ENCODE data around the gene BANP. TPM values are rescaled to one million over a fixed set of nuclear protein-coding genes. Genes with fewer than 3 reads are reported as not detected.
"Not testable (repeated sequence)": the region's sequence is repeated elsewhere in the genome, so short reads cannot be mapped to it uniquely, and the experiment has no call there.

Gene BANP
- total RNA-seq, 1 experiment from 2014 or later, result 22.6 TPM

- ChIA-PET CTCF (no interaction called here), POLR2A (interaction anchor here (0.6 kb wide), 1 partner anchor 9 kb away, joined by 4 read pairs; no protein-coding TSS in a partner anchor)
- no peak for DNase-seq (ENCODE audit: low read depth, low spot score)
- H3K4me1 ChIP-seq (ENCODE audit: control insufficient read depth, insufficient read depth, low read length), result no peaks in the 10 kb centered on the region
- H3K4me3 ChIP-seq (ENCODE audit: low read depth in 2 of 2, low read length in 2 of 2), result no peak within 1 kb of the TSS
- BruUV-seq (replicated peaks), result no TSS peak
- in situ Hi-C loops (cut with HindIII; ENCODE audit: low pct_unique_long_range_greater_than_20kb, low sequenced_read_pairs), result no loop called here
- H3K9me3 ChIP-seq (ENCODE audit: control insufficient read depth, insufficient read depth, low read depth, low read length), result no peaks in the 10 kb centered on the region
- H3K36me3 ChIP-seq (ENCODE audit: control insufficient read depth, insufficient read depth, low read length), result no peaks in the 10 kb centered on the region
- ATAC-seq, result no peak
- TF ChIP-seq TCF7L2 (IDR thresholded peaks at IDR 0.05; ENCODE audit: low read depth, low read length) (no peak), CTCF (IDR thresholded peaks at IDR 0.05) (no peak), SIN3A (IDR thresholded peaks at IDR 0.05; ENCODE audit: borderline replicate concordance, insufficient read depth, low read depth, low read length) (no peak), REST (IDR thresholded peaks at IDR 0.05; ENCODE audit: insufficient read depth in 1 of 2, low read depth in 2 of 2, low read length in 1 of 2) (no peak), POLR2AphosphoS5 (IDR thresholded peaks at IDR 0.05; ENCODE audit: low read depth, low read length) (no peak)
- intact Hi-C loops (cut with micrococcal nuclease; ENCODE audit: unreplicated experiment), result no loop called here
- no peaks in the 10 kb centered on the region for H3K27me3 ChIP-seq (ENCODE audit: control insufficient read depth, insufficient read depth, low read length)
- no peak within 1 kb of the TSS for H3K27ac ChIP-seq (ENCODE audit: low read length)
Observed at GRCh38 chr16:87936375-87937230, 14.6 kb upstream of the BANP start, which contains the start of gene CA5A. Gene CA5A, minus strand, starts transcription at chr16:87936529. Its CDS starts 79 bp downstream, at chr16:87936450.

- intact Hi-C loops (cut with micrococcal nuclease; ENCODE audit: unreplicated experiment); H3K4me1 ChIP-seq (ENCODE audit: control insufficient read depth, insufficient read depth, low read length); POLR2A ChIA-PET; H3K9me3 ChIP-seq (ENCODE audit: control insufficient read depth, insufficient read depth, low read depth, low read length); H3K4me3 ChIP-seq (ENCODE audit: low read depth in 2 of 2, low read length in 2 of 2); H3K27ac ChIP-seq (ENCODE audit: low read length); CTCF ChIA-PET; ATAC-seq; in situ Hi-C loops (cut with HindIII; ENCODE audit: low pct_unique_long_range_greater_than_20kb, low sequenced_read_pairs); H3K36me3 ChIP-seq (ENCODE audit: control insufficient read depth, insufficient read depth, low read length); BruUV-seq (replicated peaks); DNase-seq (ENCODE audit: low read depth, low spot score); H3K27me3 ChIP-seq (ENCODE audit: control insufficient read depth, insufficient read depth, low read length): not testable (repeated sequence)
Observed at GRCh38 chr16:87937231-87937542, 14.0 kb upstream of the BANP start.

GRCh38 chr16:87938412-87938949 lies 12.8 kb upstream of the BANP start:
- no peak for DNase-seq (ENCODE audit: low read depth, low spot score)
- ChIA-PET POLR2A (no interaction called here), CTCF (no interaction called here)
- H3K27ac ChIP-seq (ENCODE audit: low read length), result no peak overlapping the region
- no TSS peak for BruUV-seq (replicated peaks)
- no peak overlapping the region for H3K4me3 ChIP-seq (ENCODE audit: low read depth in 2 of 2, low read length in 2 of 2)
- H3K27me3 ChIP-seq (ENCODE audit: control insufficient read depth, insufficient read depth, low read length), result no peaks in the 10 kb centered on the region
- no peaks in the 10 kb centered on the region for H3K36me3 ChIP-seq (ENCODE audit: control insufficient read depth, insufficient read depth, low read length)
- no peaks in the 10 kb centered on the region for H3K9me3 ChIP-seq (ENCODE audit: control insufficient read depth, insufficient read depth, low read depth, low read length)
- TF ChIP-seq REST (IDR thresholded peaks at IDR 0.05; ENCODE audit: insufficient read depth in 1 of 2, low read depth in 2 of 2, low read length in 1 of 2) (no peak), TCF7L2 (IDR thresholded peaks at IDR 0.05; ENCODE audit: low read depth, low read length) (no peak), SIN3A (IDR thresholded peaks at IDR 0.05; ENCODE audit: borderline replicate concordance, insufficient read depth, low read depth, low read length) (no peak), POLR2AphosphoS5 (IDR thresholded peaks at IDR 0.05; ENCODE audit: low read depth, low read length) (no peak), CTCF (IDR thresholded peaks at IDR 0.05) (no peak)
- no peaks in the 10 kb centered on the region for H3K4me1 ChIP-seq (ENCODE audit: control insufficient read depth, insufficient read depth, low read length)
- intact Hi-C loops (cut with micrococcal nuclease; ENCODE audit: unreplicated experiment), result no loop called here
- in situ Hi-C loops (cut with HindIII; ENCODE audit: low pct_unique_long_range_greater_than_20kb, low sequenced_read_pairs), result no loop called here
- no peak for ATAC-seq
